ENCODE data around the gene TAF5L. TPM values are rescaled to one million over a fixed set of nuclear protein-coding genes. Genes with fewer than 3 reads are reported as not detected.

TAF5L gene
- total RNA-seq, result 21.7 and 28.1 TPM in 2 replicates

DNA sequence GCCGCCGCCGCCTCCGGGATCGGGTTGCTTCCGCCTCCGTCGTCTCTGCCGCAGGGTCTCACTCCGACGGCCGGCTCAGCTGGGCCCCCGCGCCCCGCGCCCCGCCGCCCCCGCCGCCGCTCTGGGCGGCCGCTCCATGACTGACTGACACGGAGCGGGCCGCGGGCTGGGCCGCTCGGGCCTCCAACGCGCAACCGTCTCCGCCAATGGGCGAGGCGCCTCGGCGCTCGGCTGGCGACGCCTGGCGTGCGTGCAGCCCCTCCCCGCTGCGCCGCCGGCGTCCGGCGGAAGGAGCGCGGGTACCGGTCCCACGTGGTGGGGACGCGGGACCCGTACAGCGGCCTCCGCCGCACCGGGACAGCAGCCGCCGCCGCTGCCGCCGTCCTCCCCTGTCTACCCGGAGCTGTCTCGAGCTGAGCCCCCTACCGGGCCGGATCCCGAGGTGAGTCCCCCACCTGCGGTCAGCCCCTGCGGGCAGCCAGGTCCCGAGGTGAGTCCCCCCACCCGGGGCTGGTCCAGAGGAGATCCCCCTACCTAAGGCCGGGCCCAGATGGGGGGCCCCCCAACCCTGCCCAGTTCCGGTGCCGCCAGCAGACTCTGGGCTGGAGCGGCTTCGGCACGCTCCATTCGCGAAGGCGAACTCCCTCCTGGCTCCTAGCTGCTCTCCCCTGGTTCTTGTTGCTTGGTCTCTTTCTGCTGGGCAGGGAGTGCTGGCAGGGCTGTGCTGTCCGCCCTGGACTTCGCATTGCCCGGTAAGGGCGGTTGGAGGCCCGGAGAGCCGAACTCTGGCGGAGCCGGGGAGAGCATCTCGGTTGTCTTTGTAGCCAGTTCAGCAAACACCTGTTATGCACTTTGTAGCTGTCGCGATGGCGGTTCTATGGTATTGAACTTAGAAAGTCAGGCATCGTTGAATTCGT, at the start of gene TAF5L, which contains the start of gene URB2:
Gene TAF5L, minus strand, starts transcription at position 208 of the 917 bp plus-strand sequence. CDS start 11,640 bp downstream, outside the sequence.
Gene URB2, plus strand, starts transcription at position 333 of the 917 bp plus-strand sequence. CDS start 1,387 bp downstream, outside the sequence.
- DNase-seq (ENCODE audit: low read depth in 2 of 2), result peak; percentile 72 to 93

- no peak for DNase-seq (ENCODE audit: low read depth in 2 of 2)
Observed at GRCh38 chr1:229675396-229675795, 49.5 kb upstream of the TAF5L start.

- DNase-seq (ENCODE audit: low read depth in 2 of 2), result no peak
Observed at GRCh38 chr1:229674042-229674441, 48.1 kb upstream of the TAF5L start.

- no peak for DNase-seq (ENCODE audit: low read depth in 2 of 2)
Observed at GRCh38 chr1:229672246-229672645, 46.3 kb upstream of the TAF5L start.

GRCh38 chr1:229671310-229671709, 45.4 kb upstream of the TAF5L start:
- DNase-seq (ENCODE audit: low read depth in 2 of 2), result no peak

- peak in 1 of 2 donors; percentile 51 for DNase-seq (ENCODE audit: low read depth in 2 of 2)
Observed at GRCh38 chr1:229669333-229669732, 43.4 kb upstream of the TAF5L start.

- DNase-seq (ENCODE audit: low read depth in 2 of 2), result no peak
Observed at GRCh38 chr1:229666585-229666984, 40.7 kb upstream of the TAF5L start.

DNA sequence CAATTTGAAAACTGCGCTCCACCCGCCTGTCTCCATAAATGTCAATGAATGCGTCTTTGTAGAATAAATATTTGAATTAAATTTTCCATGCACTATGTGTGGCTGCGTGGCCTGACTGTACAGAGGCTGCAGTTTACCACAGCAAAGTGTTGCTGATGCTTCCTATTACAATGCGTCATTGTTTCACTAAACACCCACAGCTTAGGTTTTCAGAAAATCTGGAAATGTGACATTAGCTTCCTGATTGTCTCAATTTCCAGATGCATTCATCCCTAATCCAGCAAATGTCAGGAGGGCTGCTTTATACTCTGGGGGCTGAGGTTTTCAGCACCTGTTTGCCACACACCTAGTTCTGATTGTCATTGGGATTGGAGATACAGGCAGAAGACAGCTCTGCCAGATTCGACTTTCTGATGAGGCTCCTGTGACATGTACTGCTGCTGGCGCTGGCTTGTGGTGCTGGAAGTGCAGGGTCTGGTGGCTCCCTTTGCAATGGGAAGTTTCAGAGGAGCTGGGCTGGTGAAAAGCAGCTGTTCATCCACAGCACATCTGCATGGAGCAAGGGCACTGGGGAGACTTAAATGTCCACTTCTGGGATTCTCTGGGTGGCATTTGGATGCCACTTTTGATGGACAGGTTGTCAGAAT, 40.1 kb upstream of the TAF5L start:
- DNase-seq (ENCODE audit: low read depth in 2 of 2), result no peak

DNA sequence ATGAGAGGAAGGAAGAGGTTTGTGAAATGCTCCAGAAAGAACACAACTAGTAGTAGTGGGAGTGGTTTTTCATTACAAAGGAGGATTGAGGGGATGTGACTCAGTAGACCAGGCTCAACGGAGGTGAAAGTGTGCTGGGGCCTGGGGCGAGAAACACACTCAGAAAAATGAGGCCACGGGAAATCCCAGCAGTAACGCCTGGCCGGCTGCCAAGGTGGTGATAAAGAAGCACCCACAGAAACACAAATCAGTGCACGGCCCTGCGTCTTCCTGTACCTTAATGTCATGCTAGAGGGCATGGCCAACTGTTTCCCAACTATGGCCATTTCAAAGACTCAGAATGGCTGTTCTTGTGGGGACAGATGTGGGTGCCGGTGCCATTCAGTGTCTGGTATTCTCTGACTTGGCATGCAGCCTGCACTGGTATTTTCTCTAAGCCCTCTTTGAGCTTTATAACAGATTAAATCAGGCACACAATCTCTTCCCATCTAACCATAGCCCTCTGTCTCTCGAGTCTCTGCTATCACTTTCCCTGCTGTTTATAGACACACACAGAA, 38.3 kb upstream of the TAF5L start:
- peak; percentile 39 to 91 for DNase-seq (ENCODE audit: low read depth in 2 of 2)

DNA sequence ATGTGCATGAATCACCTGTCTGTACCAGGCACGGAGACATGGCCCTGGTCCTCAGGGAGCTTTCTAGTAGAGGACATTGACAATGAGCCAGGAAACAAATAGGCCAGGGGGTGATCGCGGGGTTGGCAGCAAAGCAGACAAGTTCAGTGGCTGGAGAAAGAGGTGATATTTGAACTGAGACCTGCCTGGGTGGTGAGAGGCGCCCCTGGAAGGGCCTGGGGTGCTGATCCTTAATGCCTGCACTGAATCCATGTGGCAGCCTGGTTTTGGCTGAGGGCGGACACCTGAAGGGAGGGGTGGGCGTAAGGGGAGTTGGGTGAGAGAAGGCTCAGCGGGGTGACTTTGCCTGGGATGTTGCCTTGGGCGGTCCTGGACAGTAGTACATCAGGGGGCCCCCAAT, 36.0 kb upstream of the TAF5L start:
- DNase-seq (ENCODE audit: low read depth in 2 of 2), result no peak

DNA sequence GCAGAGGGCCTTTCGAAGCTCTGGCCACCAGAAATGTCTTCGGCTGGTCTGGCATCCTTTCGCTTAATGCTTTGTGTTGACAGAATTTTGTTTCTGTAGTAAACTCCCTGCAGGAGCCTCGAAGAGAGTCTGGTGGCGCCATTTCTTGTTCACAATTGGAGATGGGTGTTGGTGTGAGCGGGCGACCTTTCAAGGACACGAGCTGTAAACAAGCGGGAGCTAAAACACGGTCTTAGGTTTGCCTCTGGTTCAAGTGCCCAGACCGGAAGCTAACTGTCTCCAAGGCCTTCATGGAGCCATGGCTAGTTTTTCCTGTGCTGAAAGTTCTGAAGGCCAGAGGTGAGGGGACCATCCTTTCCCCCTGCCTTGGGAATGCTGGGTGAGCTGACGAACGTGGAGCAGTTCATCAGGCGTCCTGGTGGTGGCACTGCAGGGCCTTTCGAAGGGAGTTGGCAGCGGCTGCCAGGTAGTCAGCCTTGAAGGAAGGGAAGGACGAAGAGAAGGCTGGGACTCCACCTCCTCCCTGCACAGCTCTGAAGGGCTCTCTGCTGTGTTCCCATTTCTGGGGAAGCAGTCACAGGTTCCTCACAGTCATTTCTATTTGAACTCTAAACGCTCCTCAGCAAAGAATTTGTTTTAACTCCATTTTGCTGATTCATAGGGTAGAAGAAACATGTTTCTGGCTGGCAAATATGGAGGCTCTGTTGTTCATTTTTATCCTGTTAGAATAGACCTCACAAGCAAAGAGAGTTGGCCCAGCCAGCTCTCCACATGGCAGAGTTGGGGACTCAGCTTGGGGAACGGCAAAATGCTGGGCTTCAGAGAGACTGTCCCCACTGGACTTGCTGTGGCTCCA, 35.3 kb upstream of the TAF5L start:
- DNase-seq (ENCODE audit: low read depth in 2 of 2), result peak; percentile 24 to 74

- DNase-seq (ENCODE audit: low read depth in 2 of 2), result no peak
Observed at GRCh38 chr1:229657993-229658755, 32.3 kb upstream of the TAF5L start.

- DNase-seq (ENCODE audit: low read depth in 2 of 2), result no peak
Observed at GRCh38 chr1:229655781-229656180, 29.9 kb upstream of the TAF5L start.

- no peak for DNase-seq (ENCODE audit: low read depth in 2 of 2)
Observed at GRCh38 chr1:229653420-229653819, 27.5 kb upstream of the TAF5L start.

DNA sequence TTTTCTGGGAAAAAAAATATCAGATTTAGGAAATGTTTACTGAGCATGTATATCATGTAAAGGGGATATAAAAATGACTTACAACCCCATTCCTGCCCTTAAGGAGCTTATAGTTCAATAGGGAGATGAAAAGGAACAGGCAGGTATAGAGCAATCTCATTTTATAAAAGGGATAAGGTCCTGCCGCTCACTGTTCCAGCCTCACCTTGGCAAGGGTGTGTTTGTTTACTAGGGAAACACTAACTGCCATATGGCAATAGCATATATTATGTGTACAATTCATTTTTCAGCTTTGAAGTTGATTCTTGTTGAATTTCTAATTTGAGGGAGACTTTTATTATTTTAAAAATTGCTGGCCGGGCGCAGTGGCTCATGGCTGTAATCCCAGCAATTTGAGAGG, 25.6 kb upstream of the TAF5L start:
- no peak for DNase-seq (ENCODE audit: low read depth in 2 of 2)

DNA sequence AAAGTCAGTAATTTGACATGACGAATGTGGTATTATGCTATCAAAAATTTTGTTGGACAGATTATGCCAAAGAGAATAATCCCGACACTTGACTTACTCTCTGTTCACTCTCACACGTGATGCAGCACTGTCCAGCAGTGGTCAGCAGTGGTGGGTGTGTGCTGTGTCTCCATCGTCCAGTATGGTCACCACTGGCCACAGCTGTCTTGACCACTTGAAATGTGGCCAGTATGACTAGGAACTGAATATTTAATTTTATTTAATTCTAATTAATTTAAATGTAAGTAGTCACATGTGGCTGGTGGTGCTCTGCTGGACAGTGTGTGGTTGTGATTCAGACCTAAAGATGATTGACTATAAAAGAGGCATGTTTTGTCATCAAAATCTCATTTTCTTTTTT, 24.1 kb upstream of the TAF5L start:
- no peak for DNase-seq (ENCODE audit: low read depth in 2 of 2)

GRCh38 chr1:229648406-229648805, 22.5 kb upstream of the TAF5L start:
- no peak for DNase-seq (ENCODE audit: low read depth in 2 of 2)

GRCh38 chr1:229645324-229645993, 19.5 kb upstream of the TAF5L start:
- DNase-seq (ENCODE audit: low read depth in 2 of 2), result no peak

DNA sequence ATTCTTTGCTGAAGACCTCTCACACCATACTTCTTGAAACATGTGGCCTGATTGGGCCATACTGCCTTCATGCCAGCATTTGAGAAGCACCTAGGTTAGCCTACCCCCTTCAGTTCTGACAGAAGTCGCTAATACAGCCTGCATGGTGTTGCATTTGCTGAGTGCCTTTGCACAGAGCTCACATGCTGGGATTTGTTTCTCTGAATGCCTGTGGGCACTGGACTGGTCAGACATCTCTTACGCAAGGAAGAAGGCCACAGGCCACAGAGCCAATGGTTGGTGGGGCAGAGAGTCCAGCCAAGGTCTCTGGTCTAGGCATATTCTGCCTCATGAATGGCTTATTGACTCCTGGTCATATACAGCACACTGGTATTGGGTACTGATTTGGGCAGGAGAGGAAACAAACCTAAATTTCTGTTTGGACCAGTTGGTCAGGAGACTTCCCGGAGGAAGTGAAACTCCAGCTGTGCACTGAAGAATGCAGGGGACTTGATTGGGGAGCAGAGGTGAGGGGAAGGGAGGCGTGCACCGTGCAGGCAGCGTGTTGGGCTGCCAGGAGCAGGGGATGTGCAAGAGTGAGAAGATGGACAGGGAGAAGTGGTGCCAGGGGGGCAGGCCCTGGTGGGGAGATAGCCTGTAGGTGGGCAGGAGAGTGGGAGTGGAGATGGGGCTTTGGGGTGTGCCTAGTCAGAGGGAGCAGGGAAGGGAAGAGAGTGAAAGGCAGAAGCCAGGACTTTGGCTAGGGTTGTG, 18.2 kb upstream of the TAF5L start:
- no peak for DNase-seq (ENCODE audit: low read depth in 2 of 2)
